RWPE2 (cell line): ENCODE data around the gene VDR.

Experiments
- ATAC-seq: fragments of 200-7000 bp; cut with Tn5 transposase; 3 replicates; pipeline ENCODE4 v1.9.1; 2021; ENCODE audit warnings: low read depth
- DNase-seq: peaks from one replicate; pipeline ENCODE4 v3.0.0-alpha.2; 2020; ENCODE audit warnings: low spot score
- H3K27ac ChIP-seq: fragments of 450-650 bp; 2 replicates; pipeline ENCODE4 v1.5.1; 2017; ENCODE audit warnings: mild to moderate bottlenecking; ENCODE audit not compliant: poor library complexity, severe bottlenecking
- H3K27me3 ChIP-seq: fragments of 250-450 bp; sonication (Bioruptor Pico); 2 replicates; pipeline ENCODE4 v1.5.1; 2021; ENCODE audit warnings: mild to moderate bottlenecking, moderate library complexity; ENCODE audit not compliant: insufficient read depth, poor library complexity, severe bottlenecking
- H3K36me3 ChIP-seq: fragments of 250-450 bp; sonication (Bioruptor Pico); 2 replicates; pipeline ENCODE4 v1.5.1; 2020; ENCODE audit warnings: low read depth, mild to moderate bottlenecking, moderate library complexity
- H3K4me1 ChIP-seq: fragments of 250-450 bp; sonication (Bioruptor Pico); 2 replicates; pipeline ENCODE4 v1.5.1; 2021; ENCODE audit warnings: mild to moderate bottlenecking, moderate library complexity; ENCODE audit not compliant: insufficient read depth, poor library complexity, severe bottlenecking
- H3K4me3 ChIP-seq: fragments of 250-450 bp; sonication (Bioruptor Pico); 2 replicates; pipeline ENCODE4 v1.5.1; 2021; ENCODE audit warnings: mild to moderate bottlenecking, moderate library complexity; ENCODE audit not compliant: severe bottlenecking
- H3K9me3 ChIP-seq: fragments of 250-450 bp; sonication (Bioruptor Pico); 2 replicates; pipeline ENCODE4 v1.5.1; 2021; ENCODE audit warnings: mild to moderate bottlenecking, moderate library complexity; ENCODE audit not compliant: severe bottlenecking
- CTCF ChIP-seq: fragments of 450-650 bp; IDR thresholded peaks from one replicate; pipeline ENCODE4 v1.5.1; 2017; ENCODE audit warnings: mild to moderate bottlenecking, moderate library complexity; ENCODE audit not compliant: poor library complexity, severe bottlenecking

VDR gene

GRCh38 chr12:47870175-47870781 lies 34.5 kb downstream of the VDR start:
- H3K4me1 ChIP-seq, result peaks cover 11% of the 10 kb centered on the region
- no peak overlapping the region for H3K27ac ChIP-seq
- H3K4me3 ChIP-seq, result no peak overlapping the region
- no peak for DNase-seq
- peak; percentile 31 for TF ChIP-seq CTCF
- H3K36me3 ChIP-seq, result peaks cover 12% of the 10 kb centered on the region; the same call in 1 of the 2 replicates
- no peaks in the 10 kb centered on the region for H3K27me3 ChIP-seq
- no peaks in the 10 kb centered on the region for H3K9me3 ChIP-seq
- peak; percentile 40; the same call in 1 of the 3 replicates for ATAC-seq

- no peaks in the 10 kb centered on the region for H3K27me3 ChIP-seq
- H3K36me3 ChIP-seq, result peaks cover 9% of the 10 kb centered on the region; the same call in 1 of the 2 replicates
- H3K4me3 ChIP-seq, result no peak overlapping the region
- no peak overlapping the region for H3K27ac ChIP-seq
- peaks cover 20% of the 10 kb centered on the region for H3K4me1 ChIP-seq
- ATAC-seq (no peak), DNase-seq (no peak)
- H3K9me3 ChIP-seq, result no peaks in the 10 kb centered on the region
- TF ChIP-seq CTCF, result no peak
Measured at GRCh38 chr12:47868552-47869031, 36.2 kb downstream of the VDR start.

- peak overlapping the region; percentile 40 for H3K27ac ChIP-seq
Measured at GRCh38 chr12:47868041-47868440, 36.8 kb downstream of the VDR start.

GRCh38 chr12:47867495-47867941 lies 37.3 kb downstream of the VDR start:
- peak; percentile 70 for ATAC-seq
- no peaks in the 10 kb centered on the region for H3K27me3 ChIP-seq
- H3K4me1 ChIP-seq, result peaks cover 31% of the 10 kb centered on the region
- no peak for TF ChIP-seq CTCF
- no peaks in the 10 kb centered on the region for H3K9me3 ChIP-seq
- peak overlapping the region; percentile 40 for H3K27ac ChIP-seq
- DNase-seq, result no peak
- H3K4me3 ChIP-seq, result no peak overlapping the region
- peaks cover 16% of the 10 kb centered on the region for H3K36me3 ChIP-seq

More at GRCh38 chr12:47868041-47868440, 36.8 kb downstream of the VDR start:
- ATAC-seq (no peak), DNase-seq (no peak)
- H3K9me3 ChIP-seq, result no peaks in the 10 kb centered on the region
- no peaks in the 10 kb centered on the region for H3K27me3 ChIP-seq
- peaks cover 26% of the 10 kb centered on the region for H3K4me1 ChIP-seq
- TF ChIP-seq CTCF, result no peak
- no peak overlapping the region for H3K4me3 ChIP-seq
- H3K36me3 ChIP-seq, result peaks cover 11% of the 10 kb centered on the region

- H3K9me3 ChIP-seq, result no peaks in the 10 kb centered on the region
- no peak for TF ChIP-seq CTCF
Measured at GRCh38 chr12:47864646-47865235, 40.1 kb downstream of the VDR start.

More at GRCh38 chr12:47864646-47865235, 40.1 kb downstream of the VDR start:
- Histone ChIP-seq H3K36me3 (peaks cover 36% of the 10 kb centered on the region), H3K4me1 (peaks cover 40% of the 10 kb centered on the region), H3K27ac (peak overlapping the region; percentile 60), H3K4me3 (no peak overlapping the region), H3K27me3 (no peaks in the 10 kb centered on the region)
- ATAC-seq, result no peak
- no peak for DNase-seq
